ENCODE measurements around the gene CYP2F1.
"Not testable (repeated sequence)": the region's sequence is repeated elsewhere in the genome, so short reads cannot be mapped to it uniquely, and the experiment has no call there.

The CYP2F1 gene, protein sequence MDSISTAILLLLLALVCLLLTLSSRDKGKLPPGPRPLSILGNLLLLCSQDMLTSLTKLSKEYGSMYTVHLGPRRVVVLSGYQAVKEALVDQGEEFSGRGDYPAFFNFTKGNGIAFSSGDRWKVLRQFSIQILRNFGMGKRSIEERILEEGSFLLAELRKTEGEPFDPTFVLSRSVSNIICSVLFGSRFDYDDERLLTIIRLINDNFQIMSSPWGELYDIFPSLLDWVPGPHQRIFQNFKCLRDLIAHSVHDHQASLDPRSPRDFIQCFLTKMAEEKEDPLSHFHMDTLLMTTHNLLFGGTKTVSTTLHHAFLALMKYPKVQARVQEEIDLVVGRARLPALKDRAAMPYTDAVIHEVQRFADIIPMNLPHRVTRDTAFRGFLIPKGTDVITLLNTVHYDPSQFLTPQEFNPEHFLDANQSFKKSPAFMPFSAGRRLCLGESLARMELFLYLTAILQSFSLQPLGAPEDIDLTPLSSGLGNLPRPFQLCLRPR

GRCh38 chr19:41114132-41114531 lies at the start of gene CYP2F1:
TSS of gene CYP2F1 (plus strand) at chr19:41114432. CDS start at chr19:41116189, 1,757 bp downstream.
- DNase-seq (ENCODE audit: low read depth in 2 of 2), result no peak

DNA sequence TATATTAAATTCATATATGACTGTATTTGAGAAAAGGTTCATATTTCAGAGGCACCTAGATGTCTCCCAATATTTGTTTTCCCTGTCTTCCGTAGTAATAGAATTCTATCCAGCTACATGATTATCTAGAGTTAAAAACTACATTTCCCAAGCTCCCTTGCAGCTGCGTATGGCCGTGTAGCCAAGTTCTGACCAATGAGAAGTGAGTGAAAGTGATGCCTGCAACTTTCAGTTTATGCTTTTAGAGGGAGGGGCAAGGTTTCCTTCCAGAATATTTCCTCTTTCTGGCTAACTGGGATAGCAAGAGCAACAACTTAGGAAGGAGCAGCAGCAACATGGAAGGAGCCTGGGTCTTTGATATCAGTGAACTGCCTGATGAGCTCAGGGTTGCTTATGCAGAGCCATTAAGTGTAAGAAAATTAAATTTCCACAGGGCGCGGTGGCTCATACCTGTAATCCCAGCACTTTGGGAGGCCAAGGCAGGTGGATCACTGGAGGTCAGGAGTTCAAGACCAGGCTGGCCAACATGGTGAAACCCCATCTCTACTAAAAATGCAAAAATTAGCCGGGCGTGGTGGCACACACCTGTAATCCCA lies 49.2 kb upstream of the CYP2F1 start:
- peak in 1 of 2 experiments; percentile 3 for DNase-seq (ENCODE audit: low read depth in 2 of 2)

DNA sequence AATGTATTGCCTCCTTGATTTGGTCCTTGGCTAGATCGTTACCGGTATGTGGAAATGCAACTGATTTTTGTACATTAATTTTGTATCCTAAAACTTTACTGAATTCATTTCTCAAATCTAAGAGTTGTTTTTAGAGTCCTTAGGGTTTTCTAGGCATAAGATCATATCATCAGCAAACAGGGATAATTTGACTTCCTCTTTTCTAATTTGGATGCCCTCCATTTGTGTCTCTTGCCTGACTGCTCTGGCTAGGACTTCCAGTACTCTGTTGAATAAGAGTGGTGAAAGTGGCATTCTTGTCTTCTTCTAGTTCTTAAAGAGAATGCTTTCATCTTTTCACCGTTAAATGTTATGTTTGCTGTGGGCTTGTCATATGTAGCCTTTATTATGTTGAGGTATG lies 37.9 kb upstream of the CYP2F1 start:
- no peak for DNase-seq (ENCODE audit: low read depth in 2 of 2)

DNA sequence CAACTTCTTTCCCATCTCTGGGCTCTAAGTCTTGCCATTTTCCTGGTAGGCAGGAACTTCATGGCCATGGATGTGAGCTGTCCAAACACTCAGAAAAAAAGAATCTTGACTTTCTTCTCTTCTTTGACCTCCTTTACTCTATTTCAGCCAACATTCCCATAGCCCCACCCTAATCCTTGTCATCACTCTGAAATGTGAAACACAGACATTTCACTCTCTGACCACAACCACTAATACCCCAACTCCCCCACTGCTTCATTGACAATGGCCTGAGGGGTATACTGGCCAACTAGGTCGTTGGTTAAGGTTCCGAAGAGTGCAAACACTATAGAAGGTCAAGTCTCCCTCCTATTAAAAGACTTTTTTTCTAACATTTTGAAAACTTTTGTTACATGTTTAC lies 30.7 kb upstream of the CYP2F1 start:
- no peak for DNase-seq (ENCODE audit: low read depth in 2 of 2)

GRCh38 chr19:41085748-41086415 lies 28.4 kb upstream of the CYP2F1 start:
- DNase-seq (ENCODE audit: low read depth in 2 of 2), result no peak

DNA sequence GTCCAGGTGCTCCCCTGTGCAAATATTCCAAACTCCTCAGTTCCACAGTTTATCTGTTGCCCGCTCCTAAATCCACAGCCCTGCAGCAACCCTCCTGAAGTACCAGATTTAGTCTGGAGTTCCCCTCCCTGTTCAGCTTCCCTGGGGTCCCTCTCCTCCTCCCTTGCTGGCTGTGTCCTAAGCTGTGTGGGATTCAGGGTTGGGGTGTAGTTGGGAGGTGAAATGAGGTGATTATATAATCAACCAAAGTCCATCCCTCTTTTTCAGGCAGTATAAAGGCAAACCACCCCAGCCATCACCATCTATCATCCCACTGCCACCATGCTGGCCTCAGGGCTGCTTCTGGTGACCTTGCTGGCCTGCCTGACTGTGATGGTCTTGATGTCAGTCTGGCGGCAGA lies 26.1 kb upstream of the CYP2F1 start, which contains the start of gene CYP2A13:
CYP2A13 (plus strand) TSS at position 301 of the 400 bp plus-strand sequence; CDS start at position 322, 21 bp downstream.
- DNase-seq (ENCODE audit: low read depth in 2 of 2), result no peak

- DNase-seq (ENCODE audit: low read depth in 2 of 2), result no peak
Measured at GRCh38 chr19:41089959-41090358, 24.3 kb upstream of the CYP2F1 start.

- no peak for DNase-seq (ENCODE audit: low read depth in 2 of 2)
Measured at GRCh38 chr19:41095703-41096102, 18.5 kb upstream of the CYP2F1 start.

DNA sequence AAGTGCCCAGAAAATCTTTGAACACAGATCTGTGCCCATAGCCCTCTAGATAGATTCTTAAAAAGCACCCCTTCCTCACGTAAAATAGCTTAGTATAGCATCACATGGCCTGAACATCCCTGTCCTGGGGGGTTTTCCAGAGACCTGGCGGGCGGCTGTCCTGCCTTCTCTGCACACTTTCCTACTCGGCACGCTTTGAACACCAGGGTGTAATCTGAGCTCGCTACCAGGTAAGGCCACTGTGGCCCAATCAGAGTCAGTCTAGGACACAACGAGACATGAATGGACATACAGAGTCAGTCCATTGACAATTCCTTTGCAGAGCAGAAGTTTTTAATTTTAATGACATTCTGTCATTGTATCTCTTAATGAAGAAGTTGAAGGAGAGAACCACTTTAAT lies 17.9 kb upstream of the CYP2F1 start:
- DNase-seq (ENCODE audit: low read depth in 2 of 2), result no peak

DNA sequence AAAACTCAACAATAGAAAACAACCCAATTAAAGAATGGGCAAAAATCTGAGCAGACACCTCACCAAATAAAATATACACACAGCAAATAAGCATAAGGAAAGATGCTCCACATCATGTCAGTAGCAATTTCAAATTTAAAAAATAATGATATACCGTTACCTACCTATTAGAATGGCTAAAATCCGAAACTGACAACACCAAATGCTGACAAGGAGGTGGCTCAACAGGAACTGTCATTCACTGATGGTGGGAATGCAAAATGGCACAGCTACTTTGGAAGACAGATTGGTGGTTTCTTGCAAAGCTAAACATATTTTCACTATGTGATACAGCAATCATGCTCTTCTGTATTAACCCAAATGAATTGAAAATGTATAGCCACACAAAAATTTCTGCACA lies 16.9 kb upstream of the CYP2F1 start:
- DNase-seq (ENCODE audit: low read depth in 2 of 2), result no peak

DNA sequence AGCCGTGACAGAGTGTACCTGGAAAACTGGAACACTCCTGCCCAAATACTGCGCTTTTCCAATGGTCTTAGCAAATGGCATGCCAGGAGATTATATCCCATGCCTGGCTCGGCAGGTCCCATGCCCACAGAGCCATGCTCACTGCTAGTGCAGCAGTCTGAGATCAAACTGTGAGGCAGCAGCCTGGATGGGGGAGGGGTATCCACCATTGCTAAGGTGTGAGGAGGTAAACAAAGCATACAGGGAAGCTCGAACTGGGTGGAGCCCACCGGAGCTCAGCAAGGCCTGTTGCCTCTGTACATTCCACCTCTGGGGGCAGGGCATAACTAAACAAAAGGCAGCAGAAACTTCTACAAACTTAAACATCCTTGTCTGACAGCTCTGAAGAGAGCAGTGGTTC lies 15.5 kb upstream of the CYP2F1 start:
- DNase-seq (ENCODE audit: low read depth in 2 of 2), result no peak

- DNase-seq (ENCODE audit: low read depth in 2 of 2), result not testable (repeated sequence)
Measured at GRCh38 chr19:41102210-41102609, 12.0 kb upstream of the CYP2F1 start.

GRCh38 chr19:41106177-41106576 lies 8.1 kb upstream of the CYP2F1 start:
- no peak for DNase-seq (ENCODE audit: low read depth in 2 of 2)

- DNase-seq (ENCODE audit: low read depth in 2 of 2), result no peak
Measured at GRCh38 chr19:41111296-41111695, 2.9 kb upstream of the CYP2F1 start.

DNA sequence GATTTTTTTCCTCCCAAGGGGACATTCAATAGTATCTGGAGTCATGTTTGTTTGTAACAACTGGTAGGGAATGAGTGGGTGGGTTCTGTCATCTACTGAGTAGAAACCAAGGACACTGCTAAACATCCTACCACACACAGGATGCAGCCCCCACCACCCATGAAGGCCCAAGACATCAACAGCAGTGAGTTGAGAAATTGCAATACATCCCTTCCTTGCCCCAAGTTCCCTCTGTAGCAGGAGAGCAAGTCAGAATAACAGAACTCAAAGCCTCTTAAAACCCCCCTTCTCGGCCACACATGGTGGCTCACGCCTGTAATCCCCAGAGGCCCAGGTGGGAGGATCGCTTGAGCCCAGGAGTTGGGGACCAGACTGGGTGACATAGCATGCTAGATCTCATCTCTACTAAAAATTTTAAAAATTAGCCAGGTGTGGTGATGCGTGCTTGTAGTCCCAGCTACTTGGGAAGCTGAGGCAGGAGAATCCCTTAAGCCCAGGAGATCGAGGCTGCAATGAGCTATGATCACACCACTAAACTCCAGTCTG lies 2.4 kb upstream of the CYP2F1 start:
- DNase-seq (ENCODE audit: low read depth in 2 of 2), result no peak

- DNase-seq (ENCODE audit: low read depth in 2 of 2), result no peak
Measured at GRCh38 chr19:41112728-41113290, 1.4 kb upstream of the CYP2F1 start.

DNA sequence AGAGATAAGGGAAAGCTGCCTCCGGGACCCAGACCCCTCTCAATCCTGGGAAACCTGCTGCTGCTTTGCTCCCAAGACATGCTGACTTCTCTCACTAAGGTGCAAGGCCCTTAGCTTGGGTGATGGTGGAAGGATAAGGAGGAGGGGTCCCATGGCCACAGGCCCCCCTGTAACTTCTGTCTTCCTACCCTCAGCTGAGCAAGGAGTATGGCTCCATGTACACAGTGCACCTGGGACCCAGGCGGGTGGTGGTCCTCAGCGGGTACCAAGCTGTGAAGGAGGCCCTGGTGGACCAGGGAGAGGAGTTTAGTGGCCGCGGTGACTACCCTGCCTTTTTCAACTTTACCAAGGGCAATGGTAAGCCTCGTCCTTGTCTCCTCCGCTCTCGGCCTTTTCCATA lies 2.0 kb downstream of the CYP2F1 start:
- DNase-seq (ENCODE audit: low read depth in 2 of 2), result no peak

- not testable (repeated sequence) for DNase-seq (ENCODE audit: low read depth in 2 of 2)
Measured at GRCh38 chr19:41120929-41121911, 7.0 kb downstream of the CYP2F1 start.

DNA sequence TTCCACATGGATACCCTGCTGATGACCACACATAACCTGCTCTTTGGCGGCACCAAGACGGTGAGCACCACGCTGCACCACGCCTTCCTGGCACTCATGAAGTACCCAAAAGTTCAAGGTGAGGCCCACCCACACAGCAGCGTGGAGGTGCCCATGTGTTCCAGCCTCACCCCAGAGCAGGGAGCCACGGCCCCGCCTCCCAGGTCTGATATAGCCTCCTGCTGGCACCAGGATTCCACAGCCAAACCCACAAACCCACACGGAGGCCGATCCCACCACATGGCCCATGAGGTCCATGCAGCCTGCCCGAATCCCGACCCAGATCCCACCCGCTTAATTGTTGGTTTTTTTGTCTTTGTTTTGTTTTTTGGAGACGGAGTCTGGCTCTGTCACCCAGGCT lies 8.6 kb downstream of the CYP2F1 start:
- not testable (repeated sequence) for DNase-seq (ENCODE audit: low read depth in 2 of 2)

- no peak for DNase-seq (ENCODE audit: low read depth in 2 of 2)
Measured at GRCh38 chr19:41123716-41124294, 9.6 kb downstream of the CYP2F1 start.

Data from fibroblast of skin of left quadriceps (primary cell).